Superior temporal gyrus (tissue), 1 donor: ENCODE data around the gene FAT2.

Experiments used
- DNase-seq: peaks from one replicate; pipeline ENCODE4 v3.0.0-alpha.2; 2016; ENCODE audit errors: extremely low spot score

The FAT2 gene

GRCh38 chr5:151555760-151556576 is 35.2 kb downstream of the FAT2 start:
- no peak for DNase-seq

GRCh38 chr5:151553695-151554094 is 37.4 kb downstream of the FAT2 start:
- no peak for DNase-seq

- no peak for DNase-seq
These were observed 37.9 kb downstream of the FAT2 start for GRCh38 chr5:151553130-151553670.

GRCh38 chr5:151551985-151552384 is 39.1 kb downstream of the FAT2 start:
- no peak for DNase-seq

- no peak for DNase-seq
These were observed 41.0 kb downstream of the FAT2 start for GRCh38 chr5:151550146-151550545.

GRCh38 chr5:151549713-151550112 is 41.4 kb downstream of the FAT2 start:
- DNase-seq, result no peak

GRCh38 chr5:151547364-151547763 is 43.8 kb downstream of the FAT2 start:
- no peak for DNase-seq

GRCh38 chr5:151541571-151541970 is 49.6 kb downstream of the FAT2 start:
- no peak for DNase-seq
